ENCODE results near the gene IZUMO1.

GRCh38 chr19:48795685-48796070, 49.0 kb upstream of the IZUMO1 start:
- TF ChIP-seq CTCF (IDR thresholded peaks at IDR 0.05) (no peak), POLR2A (IDR thresholded peaks at IDR 0.05) (no peak)
